Astrocyte (in vitro differentiated cells and primary cell): Measurements from ENCODE around the gene C19orf25.

Source experiments
- EZH2 ChIP-seq: IDR thresholded peaks from 2 replicates; pipeline ENCODE4 v1.6.1; 2012; ENCODE audit warnings: mild to moderate bottlenecking, low read length, inconsistent platforms; ENCODE audit not compliant: insufficient read depth
- TF ChIP-seq, protein P1 (sequence below): IDR thresholded peaks from 2 replicates; pipeline ENCODE4 v1.5.1; 2011; ENCODE audit warnings: low read depth, mild to moderate bottlenecking, inconsistent platforms, low read length, moderate library complexity; ENCODE audit not compliant: insufficient read depth

GRCh38 chr19:1511318-1512317 lies 32.6 kb upstream of the C19orf25 start:
- TF ChIP-seq, protein P1, sequence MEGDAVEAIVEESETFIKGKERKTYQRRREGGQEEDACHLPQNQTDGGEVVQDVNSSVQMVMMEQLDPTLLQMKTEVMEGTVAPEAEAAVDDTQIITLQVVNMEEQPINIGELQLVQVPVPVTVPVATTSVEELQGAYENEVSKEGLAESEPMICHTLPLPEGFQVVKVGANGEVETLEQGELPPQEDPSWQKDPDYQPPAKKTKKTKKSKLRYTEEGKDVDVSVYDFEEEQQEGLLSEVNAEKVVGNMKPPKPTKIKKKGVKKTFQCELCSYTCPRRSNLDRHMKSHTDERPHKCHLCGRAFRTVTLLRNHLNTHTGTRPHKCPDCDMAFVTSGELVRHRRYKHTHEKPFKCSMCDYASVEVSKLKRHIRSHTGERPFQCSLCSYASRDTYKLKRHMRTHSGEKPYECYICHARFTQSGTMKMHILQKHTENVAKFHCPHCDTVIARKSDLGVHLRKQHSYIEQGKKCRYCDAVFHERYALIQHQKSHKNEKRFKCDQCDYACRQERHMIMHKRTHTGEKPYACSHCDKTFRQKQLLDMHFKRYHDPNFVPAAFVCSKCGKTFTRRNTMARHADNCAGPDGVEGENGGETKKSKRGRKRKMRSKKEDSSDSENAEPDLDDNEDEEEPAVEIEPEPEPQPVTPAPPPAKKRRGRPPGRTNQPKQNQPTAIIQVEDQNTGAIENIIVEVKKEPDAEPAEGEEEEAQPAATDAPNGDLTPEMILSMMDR = no peak
- TF ChIP-seq EZH2 = no peak
